Measurements from ENCODE around the gene KCTD5.

- no peak for TF ChIP-seq CTCF (IDR thresholded peaks at IDR 0.05; ENCODE audit: insufficient read depth, low read length, poor library complexity, severe bottlenecking)
- TF ChIP-seq EZH2phosphoT487 (conservative IDR thresholded peaks at IDR 0.05; ENCODE audit: low read length), result no peak
These were observed 38.7 kb downstream of the KCTD5 start for GRCh38 chr16:2720719-2721633.

Data from SU-DHL-6 (cell line).